BE2C (cell line): ENCODE measurements around the gene CEP131.

Experiments
- DNase-seq: peaks from one replicate; pipeline ENCODE4 v3.0.0-alpha.2; 2020
- H3K27me3 ChIP-seq: fragments of 250-450 bp; sonication (Bioruptor Pico); 2 replicates; pipeline ENCODE4 v1.5.1; 2020; ENCODE audit warnings: mild to moderate bottlenecking
- H3K36me3 ChIP-seq: fragments of 250-450 bp; sonication (Bioruptor Pico); 2 replicates; pipeline ENCODE4 v1.5.1; 2020; ENCODE audit warnings: mild to moderate bottlenecking
- H3K4me1 ChIP-seq: fragments of 250-450 bp; sonication (Bioruptor Pico); 2 replicates; pipeline ENCODE4 v1.5.1; 2020
- H3K4me3 ChIP-seq: 2 replicates; pipeline ENCODE4 v1.5.1; 2011; ENCODE audit warnings: low read depth, low read length
- H3K9me3 ChIP-seq: fragments of 250-450 bp; sonication (Bioruptor Pico); 2 replicates; pipeline ENCODE4 v1.5.1; 2020
- TF ChIP-seq, protein P1 (sequence below): IDR thresholded peaks from 2 replicates; pipeline ENCODE4 v1.5.1; 2012; ENCODE audit warnings: mild to moderate bottlenecking, low read depth, low read length

The CEP131 gene

DNA sequence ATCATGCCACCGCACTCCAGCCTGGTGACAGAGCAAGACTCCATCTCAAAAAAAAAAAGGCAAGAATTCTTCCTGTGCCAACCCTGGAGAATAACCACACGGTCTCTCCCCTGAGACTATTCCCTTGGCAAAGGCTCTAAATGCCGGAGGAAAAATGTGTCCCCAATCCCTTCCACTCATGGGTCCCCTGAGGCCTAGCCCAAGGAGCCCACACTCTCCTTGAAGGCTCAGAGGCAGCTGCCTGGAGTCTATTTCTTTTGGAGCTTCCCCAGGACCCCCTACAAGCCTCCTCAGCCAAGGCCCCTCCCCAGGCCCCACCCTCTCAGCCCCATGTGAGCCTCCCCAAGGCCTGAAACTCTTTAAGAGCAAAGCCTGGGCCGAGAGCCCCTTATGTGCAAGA lies 16.6 kb downstream of the CEP131 start:
- peaks cover 3% of the 10 kb centered on the region; the same call in 1 of the 2 replicates for H3K36me3 ChIP-seq
- TF ChIP-seq, protein P1, sequence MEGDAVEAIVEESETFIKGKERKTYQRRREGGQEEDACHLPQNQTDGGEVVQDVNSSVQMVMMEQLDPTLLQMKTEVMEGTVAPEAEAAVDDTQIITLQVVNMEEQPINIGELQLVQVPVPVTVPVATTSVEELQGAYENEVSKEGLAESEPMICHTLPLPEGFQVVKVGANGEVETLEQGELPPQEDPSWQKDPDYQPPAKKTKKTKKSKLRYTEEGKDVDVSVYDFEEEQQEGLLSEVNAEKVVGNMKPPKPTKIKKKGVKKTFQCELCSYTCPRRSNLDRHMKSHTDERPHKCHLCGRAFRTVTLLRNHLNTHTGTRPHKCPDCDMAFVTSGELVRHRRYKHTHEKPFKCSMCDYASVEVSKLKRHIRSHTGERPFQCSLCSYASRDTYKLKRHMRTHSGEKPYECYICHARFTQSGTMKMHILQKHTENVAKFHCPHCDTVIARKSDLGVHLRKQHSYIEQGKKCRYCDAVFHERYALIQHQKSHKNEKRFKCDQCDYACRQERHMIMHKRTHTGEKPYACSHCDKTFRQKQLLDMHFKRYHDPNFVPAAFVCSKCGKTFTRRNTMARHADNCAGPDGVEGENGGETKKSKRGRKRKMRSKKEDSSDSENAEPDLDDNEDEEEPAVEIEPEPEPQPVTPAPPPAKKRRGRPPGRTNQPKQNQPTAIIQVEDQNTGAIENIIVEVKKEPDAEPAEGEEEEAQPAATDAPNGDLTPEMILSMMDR: no peak
- no peaks in the 10 kb centered on the region for H3K9me3 ChIP-seq
- H3K4me1 ChIP-seq: peaks cover 2% of the 10 kb centered on the region
- DNase-seq: no peak
- no peak overlapping the region for H3K4me3 ChIP-seq
- H3K27me3 ChIP-seq: no peaks in the 10 kb centered on the region

DNA sequence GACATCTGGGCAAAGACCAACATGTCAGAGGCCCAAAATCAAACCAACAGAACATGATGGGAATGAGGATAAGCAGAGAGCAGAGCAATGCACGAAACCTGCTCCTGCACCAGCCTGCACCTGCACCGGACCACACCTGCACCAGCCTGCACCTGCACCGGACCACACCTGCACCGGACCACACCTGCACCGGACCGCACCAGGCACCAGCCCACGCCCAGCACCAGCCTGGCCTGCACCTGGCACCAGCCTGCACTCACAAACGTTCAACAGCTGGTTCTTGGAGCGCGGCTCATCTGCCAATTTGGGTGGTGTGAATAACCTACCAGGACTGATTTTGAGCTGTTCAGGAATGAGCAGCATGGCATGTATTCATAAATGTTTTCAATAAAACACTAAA lies 18.2 kb downstream of the CEP131 start:
- Histone ChIP-seq H3K4me1 (peaks cover 10% of the 10 kb centered on the region), H3K27me3 (no peaks in the 10 kb centered on the region), H3K36me3 (peaks cover 3% of the 10 kb centered on the region; the same call in 1 of the 2 replicates), H3K4me3 (no peak overlapping the region), H3K9me3 (no peaks in the 10 kb centered on the region)
- TF ChIP-seq, protein P1: no peak
- no peak for DNase-seq

DNA sequence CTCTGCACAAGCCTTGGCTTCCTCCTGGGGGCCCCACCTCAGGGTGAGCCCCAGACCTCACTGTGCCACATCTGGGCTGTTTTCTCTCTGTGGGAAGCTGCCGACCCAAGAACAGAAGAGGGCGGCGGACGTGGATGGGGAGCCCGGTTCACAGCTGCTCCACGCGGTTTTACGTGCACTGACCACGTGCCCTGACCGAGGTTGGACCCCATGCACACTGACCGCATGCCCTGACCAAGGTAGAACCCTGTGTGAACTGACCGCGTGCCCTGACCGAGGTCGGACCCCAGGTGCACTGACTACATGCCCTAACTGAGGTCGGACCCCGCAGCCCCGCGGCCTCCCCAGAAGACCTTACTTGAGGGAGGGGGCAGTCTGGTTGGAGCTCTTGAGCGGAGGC lies 19.6 kb downstream of the CEP131 start:
- Histone ChIP-seq H3K4me1 (peaks cover 10% of the 10 kb centered on the region), H3K27me3 (no peaks in the 10 kb centered on the region), H3K36me3 (peaks cover 8% of the 10 kb centered on the region; the same call in 1 of the 2 replicates), H3K4me3 (no peak overlapping the region), H3K9me3 (no peaks in the 10 kb centered on the region)
- no peak for DNase-seq
- TF ChIP-seq, protein P1: no peak

DNA sequence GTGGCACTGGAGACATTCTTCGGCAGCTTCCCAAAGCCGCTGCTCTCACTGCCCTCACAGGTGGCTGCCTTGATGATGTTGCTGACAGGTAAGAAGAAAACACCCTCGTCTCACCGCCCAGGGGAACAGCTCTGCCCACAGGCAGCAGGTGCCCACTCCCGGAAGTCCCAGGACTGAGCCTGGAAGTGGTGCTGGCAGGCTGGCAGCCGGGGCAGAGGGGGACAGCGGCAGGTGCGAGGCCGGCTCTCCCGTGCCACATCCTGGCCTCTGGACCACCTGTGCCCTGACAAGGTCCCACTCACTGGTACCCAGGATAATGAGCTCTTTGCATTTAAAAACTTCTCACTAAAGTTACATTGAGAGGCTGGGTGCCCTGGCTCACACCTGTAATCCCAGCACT lies 20.4 kb downstream of the CEP131 start:
- no peaks in the 10 kb centered on the region for H3K27me3 ChIP-seq
- TF ChIP-seq, protein P1: no peak
- peaks cover 10% of the 10 kb centered on the region for H3K4me1 ChIP-seq
- H3K9me3 ChIP-seq: no peaks in the 10 kb centered on the region
- H3K36me3 ChIP-seq: peaks cover 6% of the 10 kb centered on the region; the same call in 1 of the 2 replicates
- no peak overlapping the region for H3K4me3 ChIP-seq
- no peak for DNase-seq

DNA sequence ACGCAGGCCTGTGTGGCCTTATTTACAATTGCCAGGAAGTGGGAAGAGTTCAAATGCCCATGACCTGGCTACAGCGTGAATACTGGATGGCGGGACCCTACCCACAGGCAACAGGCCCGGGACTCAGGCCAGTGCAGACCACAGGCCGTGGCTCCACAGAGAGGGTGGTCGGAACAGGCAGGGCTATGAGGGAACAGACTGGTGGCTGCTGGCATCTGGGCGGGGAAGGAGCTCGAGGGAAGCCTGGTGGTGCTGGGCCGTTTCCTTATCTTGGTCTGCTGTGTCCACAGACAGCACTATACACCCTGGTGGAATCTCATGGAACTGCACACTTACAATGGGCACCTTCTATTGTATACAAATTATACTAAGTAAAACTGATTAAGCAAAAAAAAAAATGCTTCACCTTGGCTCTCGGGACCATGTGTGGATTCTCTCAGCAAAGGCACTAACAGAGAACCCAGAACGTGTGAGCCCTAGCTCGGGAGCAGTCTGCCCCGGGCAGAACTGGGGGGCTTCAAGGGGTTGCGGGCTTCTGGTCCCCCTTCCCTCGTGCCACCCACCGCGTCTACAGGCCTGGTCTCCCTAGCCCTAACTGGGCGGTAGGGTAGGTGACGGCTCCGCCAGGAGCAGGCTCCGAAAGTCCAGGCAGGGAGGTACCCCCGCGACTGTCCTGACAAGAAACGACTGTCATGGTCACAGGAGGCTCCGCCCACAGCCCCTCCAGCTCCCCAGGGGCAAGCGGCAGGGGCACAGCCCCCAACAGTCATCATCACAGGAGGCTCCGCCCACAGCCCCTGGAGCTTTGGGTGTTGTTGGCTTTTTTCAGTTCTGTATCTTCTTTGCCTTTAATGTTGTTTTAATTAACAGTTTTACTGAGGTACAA lies 21.8 kb downstream of the CEP131 start:
- Histone ChIP-seq H3K9me3 (no peaks in the 10 kb centered on the region), H3K4me1 (peaks cover 10% of the 10 kb centered on the region), H3K36me3 (peaks cover 6% of the 10 kb centered on the region), H3K27me3 (no peaks in the 10 kb centered on the region), H3K4me3 (no peak overlapping the region)
- DNase-seq: peak; percentile 87
- TF ChIP-seq, protein P1: peak; percentile 82

DNA sequence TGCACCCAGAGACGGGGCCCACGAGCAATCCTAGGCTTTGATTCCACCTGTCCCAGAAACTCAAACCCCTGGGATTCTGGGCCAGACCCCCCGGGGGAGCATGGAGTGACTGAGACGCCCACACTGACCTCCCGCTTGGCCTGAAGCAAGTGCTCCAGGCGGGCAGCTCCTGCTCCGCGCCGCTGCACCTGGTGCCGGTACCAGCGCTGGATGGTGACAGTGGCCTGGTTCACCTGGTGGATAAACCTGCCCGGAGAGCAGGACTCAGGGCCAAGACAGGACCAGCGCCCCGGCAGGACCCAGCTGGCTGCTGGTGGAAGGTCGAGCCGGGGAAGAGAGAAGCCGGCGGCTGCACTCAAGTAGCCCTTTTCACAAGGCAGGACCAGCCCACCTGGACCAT lies 22.6 kb downstream of the CEP131 start:
- H3K27me3 ChIP-seq: no peaks in the 10 kb centered on the region
- H3K4me1 ChIP-seq: peaks cover 10% of the 10 kb centered on the region
- H3K4me3 ChIP-seq: no peak overlapping the region
- no peaks in the 10 kb centered on the region for H3K9me3 ChIP-seq
- TF ChIP-seq, protein P1: no peak
- H3K36me3 ChIP-seq: peaks cover 6% of the 10 kb centered on the region
- no peak for DNase-seq
